GM19438 (cell line): ENCODE measurements around the gene GATAD2B.
"Not testable (repeated sequence)": the region's sequence is repeated elsewhere in the genome, so short reads cannot be mapped to it uniquely, and the experiment has no call there.

Experiments
- ATAC-seq: cut with Tn5 transposase; IDR thresholded peaks from one replicate; pipeline ENCODE4 v1.9.1; 2021; ENCODE audit warnings: low read depth; ENCODE audit not compliant: unreplicated experiment

Gene GATAD2B

GRCh38 chr1:153899509-153899908 is 23.3 kb downstream of the GATAD2B start:
- no peak for ATAC-seq

DNA sequence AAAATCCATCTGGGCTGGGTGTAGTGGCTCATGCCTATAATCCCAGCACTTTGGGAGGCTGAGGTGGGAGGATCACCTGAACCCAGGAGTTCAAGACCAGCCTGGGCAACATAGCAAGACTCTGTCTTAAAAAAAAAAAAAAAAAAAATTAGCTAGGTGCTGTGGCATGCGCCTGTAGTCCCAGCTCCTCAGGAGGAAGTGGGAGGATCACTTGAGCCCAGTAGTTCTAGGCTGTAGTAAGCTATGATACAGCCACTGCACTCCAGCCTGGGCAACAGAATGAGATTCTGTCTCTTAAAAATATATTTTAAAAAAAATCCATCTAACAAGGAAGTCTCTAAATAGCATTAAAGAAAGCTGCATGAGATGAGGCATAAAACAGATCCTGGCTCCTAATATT is 26.9 kb downstream of the GATAD2B start:
- ATAC-seq, result not testable (repeated sequence)

GRCh38 chr1:153891042-153891441 is 31.7 kb downstream of the GATAD2B start:
- ATAC-seq, result not testable (repeated sequence)

GRCh38 chr1:153888533-153888932 is 34.2 kb downstream of the GATAD2B start:
- ATAC-seq, result no peak

- no peak for ATAC-seq
Measured at GRCh38 chr1:153886127-153886526, 36.6 kb downstream of the GATAD2B start.

- ATAC-seq, result no peak
Measured at GRCh38 chr1:153883223-153883622, 39.5 kb downstream of the GATAD2B start.

DNA sequence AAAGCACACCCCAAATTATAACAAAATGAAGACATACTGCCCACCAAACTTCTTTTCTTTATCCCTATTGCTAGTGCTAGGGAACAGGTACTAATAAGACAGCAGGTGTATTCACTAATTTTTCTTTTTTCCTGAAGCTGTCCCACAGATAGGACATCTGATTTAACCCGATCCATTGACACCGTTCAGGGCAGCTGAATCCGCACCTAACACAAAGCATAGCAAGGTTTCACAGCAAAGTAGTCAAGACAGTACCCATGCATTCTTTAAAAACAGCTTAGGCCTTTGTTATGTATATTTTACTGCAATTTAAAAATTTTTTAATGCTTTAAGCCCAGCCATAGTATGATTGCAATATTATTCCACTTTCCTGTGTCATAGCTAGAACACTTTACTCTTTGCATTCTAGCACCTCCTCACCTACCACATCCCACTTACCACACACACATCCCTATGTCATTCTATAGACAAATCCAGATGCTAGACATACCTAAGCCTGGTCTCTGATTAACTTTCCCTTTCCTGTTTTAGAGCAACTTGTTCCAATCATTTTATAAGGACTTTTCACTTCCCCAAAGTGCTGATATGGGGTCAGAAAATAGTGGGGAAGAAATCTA is 40.4 kb downstream of the GATAD2B start:
- ATAC-seq, result no peak

GRCh38 chr1:153881751-153882150 is 41.0 kb downstream of the GATAD2B start:
- ATAC-seq, result no peak

DNA sequence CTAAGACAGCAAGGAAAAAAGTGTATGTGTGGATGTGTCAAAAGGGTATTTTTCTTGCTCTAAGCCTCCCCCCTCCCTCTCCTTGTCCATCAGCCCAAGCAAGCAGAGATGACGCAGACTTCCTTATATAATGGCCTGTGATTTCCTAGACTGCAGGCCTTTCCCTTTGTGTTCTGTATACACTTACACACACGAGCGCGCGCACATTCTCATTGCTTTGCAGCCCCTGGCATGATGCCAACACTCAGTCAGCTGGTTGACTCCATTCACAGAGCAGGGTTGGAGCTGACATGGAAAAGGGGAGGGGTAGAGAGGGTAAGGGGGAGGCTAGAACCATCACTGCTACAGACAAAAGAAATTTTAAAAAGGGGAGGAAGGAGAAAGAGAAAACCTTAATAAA is 41.8 kb downstream of the GATAD2B start:
- ATAC-seq, result no peak

GRCh38 chr1:153880024-153880423 is 42.7 kb downstream of the GATAD2B start:
- no peak for ATAC-seq

DNA sequence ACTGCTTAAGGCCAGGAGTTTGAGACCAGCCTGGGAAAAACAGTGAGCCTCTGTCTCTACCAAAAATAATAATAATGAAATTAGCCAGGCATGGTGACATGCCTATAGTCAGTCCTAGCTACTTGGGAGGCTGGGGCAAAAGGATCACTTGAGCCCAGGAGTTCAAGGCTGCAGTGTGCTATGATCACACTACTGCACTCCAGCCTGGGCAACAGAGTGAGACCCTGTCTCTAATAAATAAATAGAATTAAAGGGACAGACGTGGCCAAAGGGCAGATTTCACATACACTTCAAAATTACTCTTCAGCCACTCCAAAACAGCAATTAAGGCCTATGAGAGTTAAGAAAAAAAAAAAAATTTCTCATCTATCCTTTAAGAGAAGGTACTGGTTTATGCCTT is 45.7 kb downstream of the GATAD2B start:
- no peak for ATAC-seq

GRCh38 chr1:153872934-153873333 is 49.8 kb downstream of the GATAD2B start:
- ATAC-seq, result no peak

DNA sequence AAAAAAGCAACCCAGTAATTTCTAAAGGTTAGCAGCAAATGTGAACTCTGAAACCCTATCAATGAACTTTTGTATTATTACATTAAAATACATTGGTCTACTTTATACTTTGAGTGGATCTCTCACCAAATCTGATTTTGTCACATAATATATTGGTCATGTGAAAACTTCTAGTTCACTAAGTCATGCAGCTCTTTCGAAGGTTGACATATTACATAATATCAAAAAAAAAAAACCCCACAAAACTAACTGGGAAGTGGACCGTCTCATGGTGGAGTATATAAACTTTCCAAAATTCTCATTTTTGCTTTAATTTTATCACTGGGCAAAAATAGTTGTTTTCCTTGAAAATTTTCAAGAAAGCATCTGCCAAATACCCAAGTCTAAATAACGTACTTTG is 50.4 kb downstream of the GATAD2B start:
- no peak for ATAC-seq

DNA sequence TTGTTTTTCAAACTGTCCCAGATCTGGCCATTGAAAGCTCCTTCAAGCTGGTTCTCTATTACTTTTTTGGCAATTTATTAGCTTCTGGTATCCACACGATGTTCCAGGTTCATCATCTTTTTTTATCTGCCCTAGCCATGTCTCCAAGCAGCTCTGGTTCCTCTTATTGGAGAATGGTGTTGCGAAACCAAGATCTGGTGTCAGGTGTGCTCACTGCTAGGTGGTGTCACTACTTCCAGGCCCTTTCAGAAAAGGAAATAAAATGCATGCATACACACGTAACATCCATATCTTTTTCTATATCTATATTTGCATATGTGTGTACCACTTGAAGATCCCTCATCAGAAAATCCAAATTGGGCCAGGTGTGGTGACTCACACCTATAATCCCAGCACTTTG is 53.3 kb downstream of the GATAD2B start:
- ATAC-seq, result no peak

GRCh38 chr1:153866045-153866850 is 56.5 kb downstream of the GATAD2B start:
- ATAC-seq, result peak; percentile 54

- ATAC-seq, result no peak
Measured at GRCh38 chr1:153860285-153860684, 62.5 kb downstream of the GATAD2B start.

DNA sequence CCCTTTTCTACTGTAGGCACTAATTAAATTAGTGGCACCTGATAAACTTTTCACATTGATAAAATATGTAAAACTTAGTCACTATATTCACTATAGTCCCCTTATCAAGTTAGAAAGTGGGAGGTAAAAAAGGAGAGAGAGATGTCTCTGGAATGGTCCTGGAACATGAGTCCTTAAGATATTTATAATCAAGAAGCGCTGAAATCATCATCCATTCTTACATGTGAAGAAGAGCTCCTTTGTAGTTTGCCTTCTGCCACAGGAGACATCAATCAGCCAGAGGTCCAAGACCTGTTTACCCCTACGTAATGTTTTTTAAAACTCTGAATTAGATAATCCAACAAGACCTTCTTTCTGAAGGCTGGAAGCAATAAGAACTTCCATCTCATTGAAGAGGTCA is 65.3 kb downstream of the GATAD2B start:
- ATAC-seq, result no peak

DNA sequence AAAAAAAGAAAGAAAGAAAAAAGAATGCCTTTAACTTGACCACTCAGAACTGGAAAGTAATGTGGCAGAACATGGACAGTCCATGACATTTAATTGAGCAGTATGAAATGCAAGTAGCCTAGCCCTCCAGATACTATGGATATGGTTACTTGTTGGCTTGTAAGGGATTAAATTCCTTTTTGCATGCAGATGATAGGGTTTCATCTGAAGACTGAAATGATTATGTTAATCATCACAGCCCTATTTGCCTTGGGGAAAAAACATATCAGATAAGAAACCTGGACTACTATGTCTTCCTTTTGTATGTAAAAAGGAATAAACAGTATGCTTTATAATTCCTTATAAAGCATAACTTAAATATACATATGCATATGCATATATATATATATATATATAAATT is 66.0 kb downstream of the GATAD2B start:
- ATAC-seq, result no peak

- no peak for ATAC-seq
Measured at GRCh38 chr1:153852170-153852569, 70.6 kb downstream of the GATAD2B start.

DNA sequence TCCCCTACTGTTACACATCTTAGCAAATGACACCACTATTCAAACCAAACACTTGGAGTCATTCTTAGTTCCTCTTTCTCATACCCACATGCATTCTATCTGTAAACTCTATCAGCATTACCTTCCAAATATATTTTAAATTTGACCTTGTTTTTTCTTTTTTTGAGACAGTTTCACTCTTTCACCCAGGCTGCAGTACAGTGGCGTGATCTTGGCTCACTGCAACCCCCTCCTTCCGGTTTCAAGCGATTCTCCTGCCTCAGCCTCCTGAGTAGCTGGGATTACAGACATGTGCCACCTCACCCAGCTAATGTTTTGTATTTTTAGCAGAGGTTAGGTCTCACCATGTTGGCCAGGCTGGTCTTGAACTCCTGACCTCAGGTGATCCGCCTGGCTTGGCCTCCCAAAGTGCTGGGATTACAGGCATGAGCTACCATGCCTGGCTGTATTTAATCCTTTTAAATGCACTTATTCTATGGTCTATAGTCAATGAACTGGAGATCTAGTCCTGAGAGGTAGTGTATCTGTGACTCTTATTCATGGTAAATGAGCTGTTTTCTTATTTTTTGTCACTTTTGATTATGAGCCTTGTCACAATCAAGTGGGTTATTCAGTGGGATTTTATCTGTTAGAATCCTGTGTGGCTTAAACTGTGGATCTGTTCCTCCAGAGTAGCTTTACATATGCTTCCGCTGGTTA is 73.1 kb downstream of the GATAD2B start:
- peak; percentile 83 for ATAC-seq

DNA sequence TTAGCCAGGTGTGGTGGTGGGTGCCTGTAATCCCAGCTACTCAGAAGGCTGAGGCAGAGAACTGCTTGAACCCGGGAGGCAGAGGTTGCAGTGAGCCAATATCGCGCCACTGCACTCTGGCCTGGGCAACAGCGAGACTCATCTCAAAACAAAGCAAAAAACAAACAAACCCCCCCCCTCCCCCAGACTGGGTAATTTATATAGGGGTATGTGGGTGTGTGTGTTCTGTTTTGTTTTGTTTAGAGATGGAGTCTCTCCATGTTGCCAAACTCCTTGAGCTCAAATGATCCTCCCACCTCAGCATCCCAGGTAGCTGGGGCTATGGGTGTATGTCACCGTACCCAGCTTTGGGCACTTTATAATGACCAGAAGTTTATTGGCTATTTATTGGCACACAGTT is 74.0 kb downstream of the GATAD2B start:
- no peak for ATAC-seq

GRCh38 chr1:153845158-153845557 is 77.6 kb downstream of the GATAD2B start:
- no peak for ATAC-seq
